Measurements from ENCODE around the gene PRPH. TPM values are rescaled to one million over a fixed set of nuclear protein-coding genes. Genes with fewer than 3 reads are reported as not detected.

The PRPH gene
- total RNA-seq, 2 experiments from 2014 or later, result not detected

DNA sequence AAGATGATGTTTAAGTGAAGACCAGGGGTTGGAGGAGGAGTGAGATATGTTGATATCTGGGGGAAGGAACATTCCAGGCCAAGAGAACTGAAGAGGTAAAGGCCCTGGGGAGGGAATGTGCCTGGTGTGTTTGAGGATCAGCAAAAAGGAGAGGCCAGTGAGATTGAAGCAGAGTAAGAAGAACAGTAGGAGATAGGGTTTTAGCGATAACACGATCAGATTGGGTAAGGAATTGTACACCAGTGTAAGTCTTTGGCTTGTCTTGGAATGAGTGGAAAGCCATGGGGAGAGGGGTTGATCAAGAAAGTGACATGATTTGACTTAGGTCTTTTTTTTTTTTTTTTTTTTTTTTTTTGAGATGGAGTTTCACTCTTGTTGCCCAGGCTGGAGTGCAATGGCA, 32.9 kb downstream of the PRPH start:
- Histone ChIP-seq H2AFZ (ENCODE audit: low read length) (no peak overlapping the region), H3K4me2 (ENCODE audit: low read length) (no peak overlapping the region), H3K4me1 (ENCODE audit: insufficient read depth, low read length, poor library complexity, severe bottlenecking) (peaks cover 15% of the 10 kb centered on the region), H3K9me2 (ENCODE audit: insufficient read depth, low read length) (no peaks in the 10 kb centered on the region), H3K9me3 (ENCODE audit: low read length) (no peaks in the 10 kb centered on the region), H3K4me3 (ENCODE audit: low read depth, low read length, poor library complexity, severe bottlenecking) (no peak overlapping the region), H3K36me3 (ENCODE audit: insufficient read depth, low read length) (peaks cover 75% of the 10 kb centered on the region), H3K27ac (ENCODE audit: low read depth, low read length, poor library complexity, severe bottlenecking) (no peak overlapping the region), H3K79me2 (ENCODE audit: insufficient read depth, low read depth, low read length) (peaks cover 16% of the 10 kb centered on the region; the same call in 1 of the 2 replicates), H4K20me1 (ENCODE audit: insufficient read depth, low read length) (no peaks in the 10 kb centered on the region)
- TF ChIP-seq EZH2phosphoT487 (IDR thresholded peaks at IDR 0.05; ENCODE audit: borderline replicate concordance, low read depth, low read length) (no peak), CTCF (conservative IDR thresholded peaks at IDR 0.05; ENCODE audit: low read length) (no peak)
- no TSS peak for BruUV-seq (replicated peaks)
- ChIA-PET POLR2A (no interaction called here), CTCF (ENCODE audit: unreplicated experiment) (no interaction called here)
- intact Hi-C loops (cut with micrococcal nuclease; ENCODE audit: unreplicated experiment), result no loop called here
- DNase-seq (ENCODE audit: low spot score), result no peak

GRCh38 chr12:49328816-49329215, 33.9 kb downstream of the PRPH start:
- peaks cover 15% of the 10 kb centered on the region for H3K4me1 ChIP-seq (ENCODE audit: insufficient read depth, low read length, poor library complexity, severe bottlenecking)
- no TSS peak for BruUV-seq (replicated peaks)
- H3K27ac ChIP-seq (ENCODE audit: low read depth, low read length, poor library complexity, severe bottlenecking), result no peak overlapping the region
- H3K79me2 ChIP-seq (ENCODE audit: insufficient read depth, low read depth, low read length), result peaks cover 9% of the 10 kb centered on the region; the same call in 1 of the 2 replicates
- ChIA-PET CTCF (ENCODE audit: unreplicated experiment) (no interaction called here), POLR2A (no interaction called here)
- no peak for DNase-seq (ENCODE audit: low spot score)
- no peak for TF ChIP-seq EZH2phosphoT487 (IDR thresholded peaks at IDR 0.05; ENCODE audit: borderline replicate concordance, low read depth, low read length)
- TF ChIP-seq CTCF (conservative IDR thresholded peaks at IDR 0.05; ENCODE audit: low read length), result no peak
- H3K9me3 ChIP-seq (ENCODE audit: low read length), result no peaks in the 10 kb centered on the region
- H3K36me3 ChIP-seq (ENCODE audit: insufficient read depth, low read length), result peaks cover 69% of the 10 kb centered on the region
- H3K4me3 ChIP-seq (ENCODE audit: low read depth, low read length, poor library complexity, severe bottlenecking), result no peak overlapping the region
- no peak overlapping the region for H2AFZ ChIP-seq (ENCODE audit: low read length)
- no peaks in the 10 kb centered on the region for H3K9me2 ChIP-seq (ENCODE audit: insufficient read depth, low read length)
- H4K20me1 ChIP-seq (ENCODE audit: insufficient read depth, low read length), result no peaks in the 10 kb centered on the region
- no peak overlapping the region for H3K4me2 ChIP-seq (ENCODE audit: low read length)
- intact Hi-C loops (cut with micrococcal nuclease; ENCODE audit: unreplicated experiment), result no loop called here

GRCh38 chr12:49330032-49330619, 35.2 kb downstream of the PRPH start:
- intact Hi-C loops (cut with micrococcal nuclease; ENCODE audit: unreplicated experiment), result no loop called here
- peaks cover 6% of the 10 kb centered on the region for H3K4me1 ChIP-seq (ENCODE audit: insufficient read depth, low read length, poor library complexity, severe bottlenecking)
- CTCF ChIA-PET (ENCODE audit: unreplicated experiment), result no interaction called here
- TF ChIP-seq EZH2phosphoT487 (IDR thresholded peaks at IDR 0.05; ENCODE audit: borderline replicate concordance, low read depth, low read length) (no peak), CTCF (conservative IDR thresholded peaks at IDR 0.05; ENCODE audit: low read length) (no peak)
- H3K4me3 ChIP-seq (ENCODE audit: low read depth, low read length, poor library complexity, severe bottlenecking), result no peak overlapping the region
- H2AFZ ChIP-seq (ENCODE audit: low read length), result no peak overlapping the region
- BruUV-seq (replicated peaks), result TSS peak; percentile 39
- POLR2A ChIA-PET, result no interaction called here
- H3K36me3 ChIP-seq (ENCODE audit: insufficient read depth, low read length), result peaks cover 60% of the 10 kb centered on the region
- no peaks in the 10 kb centered on the region for H3K9me2 ChIP-seq (ENCODE audit: insufficient read depth, low read length)
- DNase-seq (ENCODE audit: low spot score), result no peak
- no peak overlapping the region for H3K4me2 ChIP-seq (ENCODE audit: low read length)
- H3K9me3 ChIP-seq (ENCODE audit: low read length), result no peaks in the 10 kb centered on the region
- H4K20me1 ChIP-seq (ENCODE audit: insufficient read depth, low read length), result no peaks in the 10 kb centered on the region
- H3K27ac ChIP-seq (ENCODE audit: low read depth, low read length, poor library complexity, severe bottlenecking), result no peak overlapping the region
- no peaks in the 10 kb centered on the region for H3K79me2 ChIP-seq (ENCODE audit: insufficient read depth, low read depth, low read length)

All from OCI-LY7 (cell line).